Measurements from ENCODE around the gene TF.

TF gene

GRCh38 chr3:133837487-133838295 lies 91.5 kb downstream of the TF start:
- ChIA-PET CTCF (no interaction called here), POLR2A (ENCODE audit: low non-redundant PET) (no interaction called here)
- TF ChIP-seq, protein P1, sequence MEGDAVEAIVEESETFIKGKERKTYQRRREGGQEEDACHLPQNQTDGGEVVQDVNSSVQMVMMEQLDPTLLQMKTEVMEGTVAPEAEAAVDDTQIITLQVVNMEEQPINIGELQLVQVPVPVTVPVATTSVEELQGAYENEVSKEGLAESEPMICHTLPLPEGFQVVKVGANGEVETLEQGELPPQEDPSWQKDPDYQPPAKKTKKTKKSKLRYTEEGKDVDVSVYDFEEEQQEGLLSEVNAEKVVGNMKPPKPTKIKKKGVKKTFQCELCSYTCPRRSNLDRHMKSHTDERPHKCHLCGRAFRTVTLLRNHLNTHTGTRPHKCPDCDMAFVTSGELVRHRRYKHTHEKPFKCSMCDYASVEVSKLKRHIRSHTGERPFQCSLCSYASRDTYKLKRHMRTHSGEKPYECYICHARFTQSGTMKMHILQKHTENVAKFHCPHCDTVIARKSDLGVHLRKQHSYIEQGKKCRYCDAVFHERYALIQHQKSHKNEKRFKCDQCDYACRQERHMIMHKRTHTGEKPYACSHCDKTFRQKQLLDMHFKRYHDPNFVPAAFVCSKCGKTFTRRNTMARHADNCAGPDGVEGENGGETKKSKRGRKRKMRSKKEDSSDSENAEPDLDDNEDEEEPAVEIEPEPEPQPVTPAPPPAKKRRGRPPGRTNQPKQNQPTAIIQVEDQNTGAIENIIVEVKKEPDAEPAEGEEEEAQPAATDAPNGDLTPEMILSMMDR (conservative IDR thresholded peaks at IDR 0.05; ENCODE audit: low read depth) = no peak
- no peak for DNase-seq (ENCODE audit: low spot score)
- no peak overlapping the region for H3K27ac ChIP-seq

DNA sequence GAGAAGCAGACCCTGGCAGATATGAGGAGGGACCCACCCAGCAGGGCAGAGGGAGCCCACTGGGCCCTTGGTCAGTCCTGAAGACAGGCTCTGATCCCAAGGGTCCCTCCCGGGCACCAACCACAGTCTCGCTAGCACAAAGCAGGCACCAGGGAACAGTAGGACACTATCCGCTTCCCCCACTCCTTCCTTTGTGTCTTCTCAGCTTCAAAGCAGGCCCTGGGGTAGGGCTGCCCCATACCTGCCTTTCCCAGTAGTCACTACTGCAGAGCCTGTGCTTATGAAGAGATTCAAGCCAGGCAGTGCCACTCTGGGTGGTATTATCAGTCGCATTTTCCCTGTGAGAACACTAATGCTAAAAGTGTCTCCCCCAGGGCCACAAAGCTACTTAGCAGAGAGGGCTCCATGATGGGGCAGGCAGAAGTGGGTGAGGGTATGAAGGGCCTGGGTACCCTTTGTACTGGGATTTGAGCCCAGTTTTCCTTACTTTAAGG lies 92.2 kb downstream of the TF start:
- ChIA-PET CTCF (no interaction called here), POLR2A (ENCODE audit: low non-redundant PET) (no interaction called here)
- TF ChIP-seq, protein P1 (conservative IDR thresholded peaks at IDR 0.05; ENCODE audit: low read depth) = no peak
- no peak for DNase-seq (ENCODE audit: low spot score)
- no peak overlapping the region for H3K27ac ChIP-seq

GRCh38 chr3:133838916-133839800 lies 93.0 kb downstream of the TF start:
- no peak for DNase-seq (ENCODE audit: low spot score)
- CTCF ChIA-PET = no interaction called here
- TF ChIP-seq, protein P1 (conservative IDR thresholded peaks at IDR 0.05; ENCODE audit: low read depth) = no peak
- no peak overlapping the region for H3K27ac ChIP-seq
- POLR2A ChIA-PET (ENCODE audit: low non-redundant PET) = no interaction called here

DNA sequence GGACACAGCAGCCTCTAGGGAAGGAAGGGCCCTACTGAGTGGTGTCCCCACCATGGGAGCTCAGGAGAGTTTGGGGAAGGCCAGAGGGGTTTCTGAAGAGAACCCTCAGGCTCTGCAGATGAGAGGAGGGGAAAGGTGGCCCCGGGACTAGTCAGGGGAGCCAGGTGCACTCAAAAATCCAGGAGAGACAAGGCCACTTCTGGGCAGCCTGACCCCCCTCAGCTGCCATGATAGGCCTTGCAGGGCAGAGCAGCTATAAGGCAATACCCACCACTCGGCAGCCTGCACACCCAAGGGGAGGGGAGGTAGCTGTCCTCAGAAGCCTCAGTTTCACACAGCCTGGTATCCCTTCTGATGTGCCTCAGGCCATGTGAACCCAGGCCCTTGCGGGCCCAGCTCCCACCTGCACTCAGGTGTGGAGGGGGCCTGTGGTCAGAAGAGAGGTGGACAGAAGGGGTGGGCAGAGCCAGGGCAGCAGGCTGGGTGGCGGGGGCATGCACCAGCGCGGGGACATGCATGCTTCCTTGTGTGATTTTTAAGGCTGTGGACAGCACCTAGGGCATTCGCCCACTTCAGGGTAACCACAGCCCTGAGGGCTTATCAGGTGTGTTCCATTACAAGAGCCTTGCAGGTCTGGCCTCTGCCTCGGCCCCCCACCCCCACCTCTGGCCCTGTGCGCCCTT lies 94.0 kb downstream of the TF start:
- no peak for DNase-seq (ENCODE audit: low spot score)
- CTCF ChIA-PET = no interaction called here
- POLR2A ChIA-PET (ENCODE audit: low non-redundant PET) = no interaction called here

DNA sequence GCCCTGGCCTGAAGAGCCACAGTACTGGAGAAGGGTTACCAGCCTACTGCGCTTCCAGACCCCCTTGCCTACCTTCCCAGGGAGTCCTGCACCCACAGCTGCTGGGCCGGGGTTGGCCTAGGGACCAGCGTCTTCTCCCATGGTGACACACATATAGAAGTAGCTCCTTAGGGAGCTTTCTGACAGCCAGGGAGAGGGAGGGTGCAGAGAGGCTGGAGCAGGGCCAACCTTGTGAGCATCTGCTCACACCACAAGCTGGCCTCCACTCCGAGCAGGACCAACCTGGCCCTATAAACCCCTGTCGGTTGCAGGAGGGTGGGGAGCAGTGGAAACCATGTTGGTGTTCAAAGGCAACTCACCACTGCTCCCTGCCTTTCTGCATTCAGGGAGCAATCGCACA lies 94.6 kb downstream of the TF start:
- POLR2A ChIA-PET (ENCODE audit: low non-redundant PET) = no interaction called here
- no peak for DNase-seq (ENCODE audit: low spot score)
- CTCF ChIA-PET = no interaction called here

More for the DNA sequence above, 94.0 kb downstream of the TF start:
- H3K27ac ChIP-seq = no peak overlapping the region
- TF ChIP-seq, protein P1 (conservative IDR thresholded peaks at IDR 0.05; ENCODE audit: low read depth) = no peak

More for the DNA sequence above, 94.6 kb downstream of the TF start:
- no peak overlapping the region for H3K27ac ChIP-seq
- TF ChIP-seq, protein P1 (conservative IDR thresholded peaks at IDR 0.05; ENCODE audit: low read depth) = no peak
